NCI-H1105 (cell line): ENCODE data around the gene POF1B.
A peak's percentile ranks its signal among the peaks of the same experiment; 100 is the strongest.

Experiments
- DNase-seq: peaks from one replicate; lab custom pipeline; 2025; lab: John Stamatoyannopoulos, UW

The POF1B gene

GRCh38 chrX:85243761-85244449 is 135.6 kb downstream of the POF1B start, which contains the start of the genes SATL1 and ZNF711:
TSS of gene SATL1 (minus strand) at chrX:85243779. CDS start at chrX:85108968, 134,811 bp downstream.
TSS of gene ZNF711 (plus strand) at chrX:85243991. CDS start at chrX:85247573, 3,582 bp downstream.
- DNase-seq: peak; percentile 92

DNA sequence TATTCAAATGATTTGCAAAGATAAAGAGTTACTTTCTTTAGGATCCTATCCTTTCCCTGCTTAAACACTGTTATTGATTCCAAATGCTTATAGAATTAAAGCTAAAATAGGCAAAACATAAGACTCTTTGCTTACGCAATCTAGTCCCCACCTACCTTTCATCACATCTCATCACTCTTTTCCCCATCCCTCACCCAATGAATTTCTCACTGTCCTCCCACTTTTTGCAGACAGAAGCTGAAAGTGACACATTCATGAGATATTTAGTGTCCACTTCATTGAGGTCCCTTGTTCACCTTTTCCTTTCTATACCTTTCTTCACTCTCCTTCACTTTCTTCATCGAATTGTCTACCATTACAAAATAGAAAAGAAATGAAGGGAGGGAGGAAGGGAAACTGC is 136.3 kb downstream of the POF1B start:
- no peak for DNase-seq
